Right renal pelvis (tissue), 4 donors: ENCODE data around the gene DCBLD1. TPM values are rescaled to one million over a fixed set of nuclear protein-coding genes. Genes with fewer than 3 reads are reported as not detected.
"Not testable (repeated sequence)": the region's sequence is repeated elsewhere in the genome, so short reads cannot be mapped to it uniquely, and the experiment has no call there.

Experiments
- DNase-seq, 4 donors: peaks; one replicate each; pipeline ENCODE4 v3.0.0-alpha.2; 2013; ENCODE audit warnings: low read depth in 4 of 4, low spot score in 3 of 4, missing footprints in 1 of 4
- polyA plus RNA-seq, 4 donors: library from polyadenylated mRNA; unstranded; fragments of 120-200 nt; gene quantifications; one replicate each; pipeline ENCODE4 v1.2.1, GENCODE V29; 2013; ENCODE audit not compliant: insufficient read length in 4 of 4

DCBLD1 gene
- polyA plus RNA-seq = 10 to 100 TPM in 3 of 4 donors, 1 to 10 TPM in 1; 9.8 to 13.9 (median 10.9) TPM

DNA sequence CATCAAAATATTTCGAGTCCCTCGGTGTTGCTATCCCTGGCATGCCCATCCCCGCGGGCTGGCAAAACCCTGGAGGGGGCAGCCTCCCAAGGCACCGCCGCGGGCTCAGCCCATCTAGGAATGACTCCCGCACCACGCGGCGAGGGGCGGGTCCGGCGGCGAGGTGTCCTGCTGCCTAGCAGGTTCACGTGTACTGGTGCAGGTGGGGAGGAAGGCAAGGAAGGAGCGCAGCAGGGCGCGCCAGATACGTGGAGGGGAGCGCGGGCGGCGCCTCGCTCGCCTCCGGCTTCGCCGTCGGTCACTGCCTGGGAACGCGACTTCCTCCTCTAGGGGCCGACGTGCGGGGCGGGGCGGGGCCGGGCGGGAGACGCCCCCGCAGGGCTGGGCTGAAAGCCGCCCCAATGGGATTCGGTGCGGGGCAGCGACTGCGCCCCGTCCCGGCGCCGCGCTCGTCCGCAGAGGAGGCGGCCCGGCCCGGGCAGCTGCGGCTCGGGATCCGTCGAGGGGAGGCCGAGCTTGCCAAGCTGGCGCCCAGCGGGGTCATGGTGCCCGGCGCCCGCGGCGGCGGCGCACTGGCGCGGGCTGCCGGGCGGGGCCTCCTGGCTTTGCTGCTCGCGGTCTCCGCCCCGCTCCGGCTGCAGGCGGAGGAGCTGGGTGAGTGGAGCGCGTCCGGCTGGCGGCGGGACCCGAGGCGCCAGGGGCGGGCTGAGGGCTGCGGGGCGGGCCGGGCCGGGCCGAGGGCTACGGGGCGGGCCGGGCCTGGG is at the start of gene DCBLD1:
Gene DCBLD1, plus strand, starts transcription at position 435 of the 764 bp plus-strand sequence. Its CDS starts 108 bp downstream, at position 543.
- peak; percentile 47 to 65 (median 54) for DNase-seq

DNA sequence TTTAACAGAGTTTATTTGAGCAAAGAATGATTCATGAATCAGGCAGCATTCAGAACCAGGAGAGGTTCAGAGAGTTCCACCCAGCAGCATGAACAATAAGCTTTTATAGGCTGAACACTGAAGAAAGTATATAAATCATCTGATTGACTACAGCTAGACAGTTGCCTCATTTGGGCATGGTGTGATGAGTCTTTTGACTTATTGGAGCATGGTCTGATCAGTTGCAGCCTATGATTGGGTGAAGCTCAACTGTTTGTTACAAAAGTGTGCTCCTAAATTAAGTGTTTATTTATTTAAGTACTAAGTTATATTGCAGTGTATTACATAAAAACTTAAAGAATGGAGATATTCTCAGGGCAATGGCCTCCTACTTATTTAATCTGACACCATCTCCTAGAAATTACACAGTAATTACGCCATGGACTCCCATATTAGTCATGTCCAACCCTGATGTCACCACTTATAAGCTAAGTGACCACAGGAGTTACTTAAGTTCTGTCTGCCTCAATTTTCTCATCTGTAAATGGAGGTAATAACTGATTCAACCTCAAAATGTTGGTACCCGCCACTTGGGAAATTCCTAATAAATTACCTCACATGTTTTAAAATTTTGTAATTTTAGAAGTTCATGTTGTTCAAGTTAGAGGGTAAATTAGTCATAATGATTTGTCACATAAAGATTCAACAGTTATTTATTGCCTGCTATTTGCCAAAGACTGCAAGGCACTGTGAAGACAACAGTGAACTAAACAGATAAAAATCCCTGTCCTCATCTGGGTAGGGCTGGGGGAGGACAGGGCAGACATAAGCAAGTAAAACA is 41.6 kb upstream of the DCBLD1 start:
- DNase-seq = no peak

- DNase-seq = no peak
Measured at GRCh38 chr6:117441824-117442264, 40.6 kb upstream of the DCBLD1 start.

DNA sequence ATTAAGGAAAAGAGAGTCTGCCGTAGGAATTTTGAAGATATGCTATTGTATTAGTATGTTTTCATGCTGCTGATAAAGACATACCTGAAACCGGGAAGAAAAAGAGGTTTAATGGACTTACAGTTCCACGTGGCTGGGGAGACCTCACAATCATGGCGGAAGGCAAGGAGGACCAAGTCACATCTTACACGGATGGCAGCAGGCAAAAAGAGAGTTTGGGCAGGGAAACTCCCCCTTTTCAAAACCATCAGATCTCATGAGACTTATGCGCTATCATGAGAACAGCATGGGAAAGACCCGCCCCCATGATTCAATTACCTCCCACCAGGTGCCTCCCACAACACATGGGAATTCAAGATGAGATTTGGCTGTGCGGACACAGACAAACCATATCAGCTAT is 40.2 kb upstream of the DCBLD1 start:
- DNase-seq = not testable (repeated sequence)

DNA sequence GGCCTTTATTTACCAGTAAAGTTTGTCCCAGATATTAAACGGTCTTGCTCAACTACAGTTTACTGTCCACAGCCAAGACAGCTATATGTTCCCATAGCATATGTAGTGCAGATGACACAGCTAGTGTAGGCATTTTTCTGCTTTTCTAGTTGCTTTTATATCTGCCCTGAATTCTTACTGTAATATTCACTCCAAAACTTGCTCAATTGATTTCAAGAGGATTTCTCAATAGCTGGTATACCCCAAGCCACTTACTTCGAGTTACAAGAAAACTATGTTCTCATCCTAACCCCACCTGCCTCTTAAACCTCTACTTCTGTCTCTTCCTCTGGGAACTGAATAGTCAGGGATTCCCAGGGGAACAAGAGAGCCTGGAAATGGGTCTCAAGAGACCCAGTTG is 37.9 kb upstream of the DCBLD1 start:
- DNase-seq = no peak

GRCh38 chr6:117446861-117447260 is 35.6 kb upstream of the DCBLD1 start:
- DNase-seq = no peak

GRCh38 chr6:117448011-117448410 is 34.5 kb upstream of the DCBLD1 start:
- DNase-seq = no peak

DNA sequence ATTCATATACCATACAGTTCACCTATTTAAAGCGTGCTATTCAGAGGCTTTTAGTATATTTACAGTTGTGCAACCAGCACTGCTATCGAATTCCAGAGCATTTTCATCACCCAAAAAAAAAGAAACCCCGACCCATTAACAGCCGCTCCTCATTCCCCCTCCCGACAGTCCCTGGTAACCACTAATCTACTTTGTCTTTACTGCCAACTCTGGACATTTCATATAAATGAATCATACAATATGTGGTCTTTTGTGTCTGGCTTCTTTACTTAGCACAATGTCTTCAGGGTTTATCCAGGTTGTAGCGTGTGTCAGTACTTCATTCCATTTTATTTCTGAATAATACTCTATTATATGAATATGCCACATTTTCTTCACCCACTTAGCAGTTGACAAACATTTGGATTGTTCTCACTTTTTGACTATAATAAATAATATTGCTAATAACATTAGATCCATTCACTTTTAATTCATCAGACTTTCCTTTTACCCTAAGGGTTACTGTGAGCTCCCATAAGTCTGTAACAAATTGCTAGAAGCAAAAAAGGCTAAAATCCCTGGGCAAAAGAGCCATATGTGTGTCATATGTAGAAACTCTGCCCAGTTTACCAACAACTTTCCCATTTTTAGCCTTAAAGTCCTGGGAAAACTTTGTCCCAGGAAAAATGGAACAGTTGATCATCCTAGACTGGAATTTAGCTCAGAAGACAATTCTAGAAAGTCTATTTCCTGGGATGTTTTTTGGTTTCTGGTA is 33.6 kb upstream of the DCBLD1 start:
- DNase-seq = no peak

DNA sequence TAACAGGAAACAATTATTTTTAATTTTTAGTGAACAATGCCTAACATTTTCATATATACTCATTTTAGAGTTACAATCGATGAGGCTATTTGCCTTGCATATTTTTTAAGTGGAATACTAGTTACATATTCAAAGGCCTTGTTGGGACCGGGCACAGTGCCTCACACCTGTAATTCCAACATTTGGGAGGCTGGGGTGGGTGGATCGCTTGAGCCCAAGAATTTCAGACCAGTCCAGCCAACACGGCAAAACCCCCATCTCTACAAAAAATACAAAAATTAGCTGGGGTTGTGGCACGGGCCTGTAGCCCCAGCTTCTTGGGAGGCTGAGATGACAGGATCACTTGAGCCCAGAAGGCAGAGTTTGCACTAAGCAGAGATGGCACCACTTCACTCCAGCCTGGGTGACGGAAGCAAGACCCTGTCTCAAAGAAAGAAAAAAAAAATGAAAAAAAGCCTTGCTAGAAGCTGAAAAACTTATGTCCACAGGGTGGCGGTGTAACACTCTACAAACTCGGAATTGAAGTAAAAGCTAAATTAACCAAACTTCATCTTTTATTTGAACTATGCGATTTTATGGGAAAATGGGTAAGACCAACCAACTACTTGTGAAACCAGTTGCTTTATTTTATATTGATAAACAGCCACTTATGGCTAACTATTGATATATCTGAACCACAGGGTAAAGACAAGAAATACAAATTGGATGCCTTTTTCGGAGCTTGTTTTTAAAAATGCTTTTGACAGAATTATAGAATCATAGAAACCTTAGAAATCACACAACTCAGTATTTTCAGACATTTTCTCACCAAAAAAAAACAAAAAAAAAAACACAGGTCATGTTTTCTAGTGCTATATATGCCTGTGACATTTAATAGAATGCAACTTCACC is 32.7 kb upstream of the DCBLD1 start:
- peak; percentile 44 to 67 (median 56) for DNase-seq

DNA sequence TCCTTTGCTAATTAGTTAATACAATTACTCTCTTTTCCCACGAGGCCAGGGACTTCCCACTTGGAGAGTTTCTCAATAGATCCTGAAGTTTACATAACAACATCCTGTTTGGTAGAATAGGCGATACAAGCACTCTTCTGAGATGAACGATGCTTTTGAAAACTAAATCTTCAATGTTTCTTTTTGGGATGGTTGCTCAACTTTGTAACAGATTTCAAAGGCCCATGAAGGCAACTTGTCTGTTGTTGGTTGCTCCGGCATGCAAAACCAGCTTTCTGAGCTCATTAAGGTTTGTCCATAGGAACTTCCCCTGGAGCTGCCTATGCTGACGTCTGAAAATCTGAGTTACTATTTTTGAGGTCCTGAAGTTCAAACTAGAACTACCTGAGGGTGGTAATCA is 30.8 kb upstream of the DCBLD1 start:
- no peak for DNase-seq

DNA sequence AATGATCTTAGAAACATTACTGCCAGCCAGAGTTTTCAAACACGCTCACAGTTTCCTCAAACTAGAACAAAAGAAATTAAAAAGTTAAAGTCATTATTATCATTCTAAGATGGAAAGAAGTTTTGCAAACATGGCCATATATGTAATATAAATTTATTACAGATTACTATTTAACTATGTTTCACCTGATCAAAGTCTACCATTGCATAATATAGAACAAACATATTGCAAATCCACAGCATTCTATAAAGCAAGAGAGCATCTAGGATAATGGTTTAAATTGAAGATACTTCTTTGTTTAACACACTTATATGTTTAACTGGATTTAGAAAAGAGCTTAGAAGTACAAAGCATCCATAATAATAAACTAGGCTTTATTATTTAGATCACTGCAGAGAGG is 26.2 kb upstream of the DCBLD1 start:
- DNase-seq = no peak

DNA sequence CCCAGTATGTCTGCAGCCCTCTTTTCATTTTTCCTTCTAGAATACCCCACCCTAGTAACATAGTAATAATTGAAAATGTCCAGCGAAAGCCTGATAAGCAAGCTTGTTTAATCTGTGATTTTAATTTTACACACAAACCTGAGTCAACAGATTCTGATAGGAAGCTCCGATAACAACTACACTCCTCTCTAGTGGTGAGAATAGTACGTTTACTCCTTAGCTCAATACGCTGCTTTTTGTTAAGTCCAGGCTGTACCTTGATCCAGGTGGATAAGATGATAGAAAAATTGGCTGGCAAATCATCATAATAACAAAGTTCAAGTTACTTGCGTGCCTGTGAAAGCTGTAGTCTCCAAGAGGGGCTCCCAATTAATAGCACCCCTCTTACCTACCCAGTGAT is 25.5 kb upstream of the DCBLD1 start:
- no peak for DNase-seq

DNA sequence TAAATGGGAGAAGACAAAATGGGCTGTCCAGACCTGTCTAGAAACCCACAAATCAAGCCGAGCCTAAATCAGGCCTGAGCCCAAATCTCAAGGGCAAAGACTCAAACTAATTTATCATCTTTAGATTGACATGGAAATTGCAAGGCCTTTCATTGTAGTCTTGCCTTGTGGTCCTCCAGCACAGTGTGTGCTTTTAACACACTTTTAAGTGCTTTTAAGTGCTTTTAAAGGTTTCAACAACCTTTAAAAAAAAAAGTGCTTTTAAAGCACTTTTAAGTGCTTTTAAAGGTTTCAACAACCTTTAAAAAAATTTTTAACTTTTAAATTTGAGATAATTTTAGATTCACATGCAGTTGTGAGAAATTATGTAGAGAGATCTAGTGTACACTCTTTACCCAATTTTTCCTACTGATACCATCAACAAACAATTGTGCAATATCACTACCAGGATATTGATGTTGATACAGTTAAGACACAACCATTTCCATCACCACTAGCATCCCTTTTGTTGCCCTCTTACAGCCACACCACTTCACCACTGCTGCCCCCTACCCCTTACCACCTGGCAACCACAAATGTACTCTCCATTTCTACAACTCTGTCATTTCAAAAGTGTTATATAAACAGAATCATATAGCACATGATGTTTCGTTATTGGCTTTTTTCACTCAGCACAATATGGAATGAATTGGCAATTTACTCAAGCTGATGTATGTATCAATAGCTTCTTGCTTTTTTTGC is 23.1 kb upstream of the DCBLD1 start:
- DNase-seq = no peak

DNA sequence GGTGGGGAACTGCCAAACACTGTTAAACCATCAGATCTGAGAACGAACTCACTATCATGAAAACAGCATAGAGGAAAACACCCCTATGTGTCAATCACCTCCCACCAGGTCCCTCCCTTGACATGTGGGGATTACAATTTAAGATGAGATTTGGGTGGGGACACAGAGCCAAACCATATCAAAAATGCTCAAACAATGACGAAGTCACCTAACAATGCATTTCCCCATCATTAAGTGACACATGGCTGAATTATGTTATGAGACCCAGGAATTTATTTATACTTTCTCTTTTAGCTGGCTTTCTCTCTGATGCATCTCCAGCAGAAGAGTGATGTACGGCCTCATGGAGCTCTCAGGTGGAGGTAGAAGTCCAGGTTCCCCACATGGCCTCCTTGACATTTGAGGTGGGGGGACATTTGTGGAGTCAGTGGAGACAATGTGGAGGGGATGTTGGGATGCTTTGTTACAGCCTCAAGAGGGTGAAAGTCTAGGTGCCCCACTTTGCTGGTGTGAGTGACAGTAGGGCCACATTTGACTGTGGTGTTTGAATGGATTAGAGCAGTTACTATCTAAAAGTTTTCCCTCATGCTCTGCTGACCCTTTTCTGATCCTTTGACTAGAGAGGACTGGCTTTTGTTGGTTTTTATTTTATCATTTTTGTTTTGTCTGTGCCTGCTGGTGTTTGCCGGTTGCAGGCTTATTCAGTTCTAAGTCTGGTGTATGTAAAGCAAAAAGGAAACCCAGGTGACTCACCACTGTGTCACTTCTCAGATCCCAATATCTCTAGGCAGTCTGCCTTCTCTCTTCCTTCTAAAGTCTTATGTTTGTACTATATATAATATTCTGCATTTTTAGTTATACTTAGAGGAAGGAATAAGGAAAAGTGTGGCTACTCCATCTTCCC is 18.5 kb upstream of the DCBLD1 start:
- DNase-seq = no peak

DNA sequence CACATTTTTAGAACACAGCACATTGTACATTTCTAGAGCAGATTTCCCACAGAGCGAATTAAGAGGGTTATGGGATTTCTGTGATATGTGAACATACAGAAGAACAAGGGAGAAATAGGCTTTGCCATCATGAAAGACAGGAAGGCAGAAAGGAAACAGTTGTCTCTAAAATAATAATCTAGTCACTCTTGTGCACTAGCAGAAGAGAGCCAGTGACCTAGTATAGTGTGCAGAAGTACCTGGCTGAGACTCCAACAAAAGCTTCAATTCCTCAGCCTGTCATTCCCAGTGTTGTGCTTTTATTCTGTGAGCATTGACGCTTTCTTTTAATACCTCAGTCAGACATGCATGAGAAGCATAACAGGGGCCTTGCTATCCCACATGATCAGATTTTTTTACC is 17.8 kb upstream of the DCBLD1 start:
- DNase-seq = no peak

- no peak for DNase-seq
Measured at GRCh38 chr6:117465691-117466090, 16.8 kb upstream of the DCBLD1 start.

GRCh38 chr6:117467876-117468275 is 14.6 kb upstream of the DCBLD1 start:
- DNase-seq = no peak

DNA sequence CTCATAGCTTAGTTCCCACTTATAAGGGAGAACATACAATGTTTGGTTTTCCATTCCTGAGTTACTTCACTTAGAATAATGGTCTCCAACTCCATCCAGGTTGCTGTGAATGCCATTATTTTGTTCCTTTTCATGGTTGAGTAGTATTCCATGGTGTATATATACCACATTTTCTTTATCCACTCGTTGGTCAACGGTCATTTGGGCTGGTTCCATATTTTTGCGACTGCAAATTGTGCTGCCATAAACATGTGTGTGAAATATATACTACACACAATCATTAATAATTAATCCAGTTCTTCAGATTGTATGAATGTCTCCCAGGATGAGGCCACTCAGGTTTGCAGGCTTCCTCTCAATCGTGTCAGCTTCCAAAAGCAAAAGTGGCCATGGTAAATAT is 13.9 kb upstream of the DCBLD1 start:
- not testable (repeated sequence) for DNase-seq
